Activated B cell treated with CpG ODN at 0.5 μM for 24 hours (primary cell): ENCODE results near the gene MYO7A. TPM values are rescaled to one million over a fixed set of nuclear protein-coding genes. Genes with fewer than 3 reads are reported as not detected.

ENCODE experiments used
- ATAC-seq: fragments of 200-7000 bp; cut with Tn5 transposase; one replicate; pipeline ENCODE4 v1.10.0; 2021; ENCODE audit warnings: low read depth, mild to moderate bottlenecking, moderate library complexity
- CTCF ChIA-PET: fragments of 350-600 bp; sonication (Branson Sonifier 250); formaldehyde crosslinking; loops from one replicate; lab custom pipeline; 2021; ENCODE audit warnings: antibody characterized with exemption; lab: Charles Lee
- POLR2A ChIA-PET: fragments of 350-600 bp; sonication (Branson Sonifier 250); formaldehyde crosslinking; loops from one replicate; lab custom pipeline; 2021; ENCODE audit warnings: antibody characterized with exemption; lab: Charles Lee
- DNase-seq: peaks from one replicate; pipeline ENCODE4 v3.0.0; 2022
- H3K27ac Mint-ChIP-seq: one replicate; pipeline ENCODE4 v1.8.0; 2020; ENCODE audit warnings: mixed read lengths
- H3K27me3 Mint-ChIP-seq: one replicate; pipeline ENCODE4 v1.8.0; 2021; ENCODE audit warnings: mixed read lengths
- H3K36me3 Mint-ChIP-seq: one replicate; pipeline ENCODE4 v1.8.0; 2021; ENCODE audit warnings: low read depth, mixed read lengths
- H3K4me1 Mint-ChIP-seq: one replicate; pipeline ENCODE4 v1.8.0; 2021; ENCODE audit warnings: mixed read lengths
- H3K4me3 Mint-ChIP-seq: one replicate; pipeline ENCODE4 v1.8.0; 2020; ENCODE audit warnings: mild to moderate bottlenecking, mixed read lengths
- H3K9me3 Mint-ChIP-seq: one replicate; pipeline ENCODE4 v1.8.0; 2020; ENCODE audit warnings: mixed read lengths
- CTCF ChIP-seq: fragments of 200-600 bp; IDR thresholded peaks from one replicate; pipeline ENCODE4 v1.8.0; 2022; ENCODE audit warnings: antibody characterized with exemption, mild to moderate bottlenecking
- intact Hi-C: fragments of 100-400 bp; cut with micrococcal nuclease; formaldehyde crosslinking; loops from one replicate; pipeline ENCODE4 v1.15.1; 2024
- total RNA-seq: library from RNA; stranded (reverse); gene quantifications from 2 replicates; pipeline ENCODE4 v1.2.3, GENCODE V29; 2022

The MYO7A gene
- total RNA-seq, 1 donor from 2014 or later, result 5.4 TPM

- intact Hi-C loops, result no loop called here
- Mint-ChIP-seq H3K4me3 (no peak overlapping the region), H3K36me3 (no peaks in the 10 kb centered on the region), H3K4me1 (no peaks in the 10 kb centered on the region), H3K27ac (no peak overlapping the region), H3K9me3 (no peaks in the 10 kb centered on the region), H3K27me3 (no peaks in the 10 kb centered on the region)
- no peak for TF ChIP-seq CTCF
- no peak for DNase-seq
- POLR2A ChIA-PET, result no interaction called here
- CTCF ChIA-PET, result no interaction called here
- no peak for ATAC-seq
Measured at GRCh38 chr11:77115956-77116355, 12.1 kb upstream of the MYO7A start.

GRCh38 chr11:77117492-77117891 lies 10.6 kb upstream of the MYO7A start:
- Mint-ChIP-seq H3K27ac (no peak overlapping the region), H3K9me3 (no peaks in the 10 kb centered on the region), H3K4me1 (no peaks in the 10 kb centered on the region), H3K4me3 (no peak overlapping the region), H3K36me3 (no peaks in the 10 kb centered on the region), H3K27me3 (no peaks in the 10 kb centered on the region)
- DNase-seq (no peak), ATAC-seq (no peak)
- ChIA-PET CTCF (no interaction called here), POLR2A (no interaction called here)
- TF ChIP-seq CTCF, result no peak
- intact Hi-C loops, result no loop called here

- ChIA-PET POLR2A (no interaction called here), CTCF (no interaction called here)
- Mint-ChIP-seq H3K27ac (no peak overlapping the region), H3K4me1 (no peaks in the 10 kb centered on the region), H3K36me3 (no peaks in the 10 kb centered on the region), H3K4me3 (no peak overlapping the region), H3K27me3 (no peaks in the 10 kb centered on the region), H3K9me3 (no peaks in the 10 kb centered on the region)
- no peak for ATAC-seq
- TF ChIP-seq CTCF, result no peak
- intact Hi-C loops, result no loop called here
- DNase-seq, result no peak
Measured at GRCh38 chr11:77118086-77118485, 10.0 kb upstream of the MYO7A start.

- CTCF ChIA-PET, result no interaction called here
- ATAC-seq, result no peak
Measured at GRCh38 chr11:77118971-77119370, 9.1 kb upstream of the MYO7A start.

GRCh38 chr11:77119531-77119936 lies 8.5 kb upstream of the MYO7A start:
- no peak overlapping the region for H3K4me3 Mint-ChIP-seq
- intact Hi-C loops, result no loop called here
- no peak overlapping the region for H3K27ac Mint-ChIP-seq
- CTCF ChIA-PET, result no interaction called here
- H3K36me3 Mint-ChIP-seq, result no peaks in the 10 kb centered on the region
- TF ChIP-seq CTCF, result no peak
- POLR2A ChIA-PET, result no interaction called here
- H3K27me3 Mint-ChIP-seq, result no peaks in the 10 kb centered on the region
- H3K4me1 Mint-ChIP-seq, result no peaks in the 10 kb centered on the region
- no peak for ATAC-seq
- H3K9me3 Mint-ChIP-seq, result no peaks in the 10 kb centered on the region
- no peak for DNase-seq

More at GRCh38 chr11:77118971-77119370, 9.1 kb upstream of the MYO7A start:
- Mint-ChIP-seq H3K4me3 (no peak overlapping the region), H3K4me1 (no peaks in the 10 kb centered on the region), H3K27me3 (no peaks in the 10 kb centered on the region), H3K36me3 (no peaks in the 10 kb centered on the region), H3K9me3 (no peaks in the 10 kb centered on the region), H3K27ac (no peak overlapping the region)
- no peak for TF ChIP-seq CTCF
- DNase-seq, result no peak
- POLR2A ChIA-PET, result no interaction called here
- intact Hi-C loops, result no loop called here
